Epidermal melanocyte (primary cell): ENCODE data around the gene SEMA3G.

Experiments
- DNase-seq: peaks from one replicate; pipeline ENCODE4 v3.0.0; 2011; ENCODE audit warnings: low spot score; ENCODE audit not compliant: insufficient read length

The SEMA3G gene

DNA sequence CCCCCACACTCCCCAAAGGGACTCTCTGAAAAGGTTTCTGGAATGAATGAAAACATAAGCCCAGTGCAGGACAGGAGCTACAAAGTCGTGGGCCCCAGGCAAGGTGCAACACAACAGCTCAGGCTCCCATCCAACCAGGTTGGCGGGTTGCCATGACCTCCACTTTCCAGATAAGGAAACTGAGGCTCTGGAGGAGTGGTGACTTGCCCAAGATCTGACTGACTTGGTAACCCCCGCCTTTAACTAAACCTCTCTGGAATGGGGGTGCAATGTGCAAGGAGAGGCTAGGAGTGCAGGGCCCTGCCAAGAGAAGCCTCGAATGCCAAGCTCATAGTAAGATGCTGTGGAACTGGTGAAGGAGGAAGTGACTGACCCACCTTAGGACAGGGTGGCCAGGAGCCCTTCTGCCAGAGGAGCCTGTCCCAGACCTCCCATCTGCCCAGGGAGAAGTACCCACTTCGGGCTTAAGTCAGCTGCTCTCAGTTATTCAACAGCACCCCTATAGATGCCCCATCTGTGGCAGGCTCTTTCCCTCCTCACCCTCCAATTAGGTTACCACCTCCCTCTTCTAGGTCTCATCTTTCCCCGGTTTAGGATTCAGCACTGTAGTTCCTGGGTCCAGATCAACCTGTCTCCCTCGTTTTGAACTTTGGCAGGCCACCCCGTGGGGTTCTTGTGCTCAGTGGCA, 9.5 kb upstream of the SEMA3G start:
- no peak for DNase-seq

DNA sequence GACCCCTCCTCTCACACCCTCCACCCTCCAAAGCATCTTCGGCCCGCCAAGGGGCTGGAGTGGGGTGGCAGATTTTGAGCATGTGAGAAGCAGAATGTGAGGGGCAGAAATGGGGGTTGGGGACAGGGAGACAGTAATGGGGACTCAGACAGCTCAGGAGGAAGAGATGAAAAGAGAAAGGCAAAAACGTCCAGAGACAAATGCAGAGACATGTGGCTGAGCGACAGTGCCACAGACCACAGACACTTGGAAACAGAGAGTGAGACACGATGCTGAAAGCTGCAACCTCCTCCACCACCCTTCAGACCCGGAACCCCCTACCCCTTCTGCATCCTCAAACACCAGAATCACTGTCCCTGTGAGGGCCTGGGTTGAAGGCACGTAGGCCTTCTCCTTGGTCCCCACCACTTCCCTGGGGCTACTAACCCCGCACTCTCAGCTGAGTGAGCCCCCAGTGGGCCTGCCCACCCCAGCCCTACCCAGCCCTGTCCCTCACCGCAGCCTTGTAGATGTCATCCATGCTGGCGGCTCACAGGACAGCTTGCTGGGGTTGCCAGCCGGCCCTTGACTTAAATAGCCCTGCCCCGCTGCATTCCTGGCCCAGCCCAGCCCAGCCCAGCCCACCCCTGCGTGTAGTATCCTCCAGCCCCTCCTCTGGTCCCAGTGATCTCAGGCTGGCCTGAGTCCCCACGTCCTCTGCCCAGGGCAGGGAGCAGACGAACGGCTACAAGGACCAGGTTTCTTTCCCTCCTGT, 8.8 kb upstream of the SEMA3G start, which contains the start of gene TNNC1:
Gene TNNC1 (minus strand): TSS at position 546 of the 754 bp plus-strand sequence. CDS start 26 bp downstream, at position 520.
- DNase-seq, result no peak

DNA sequence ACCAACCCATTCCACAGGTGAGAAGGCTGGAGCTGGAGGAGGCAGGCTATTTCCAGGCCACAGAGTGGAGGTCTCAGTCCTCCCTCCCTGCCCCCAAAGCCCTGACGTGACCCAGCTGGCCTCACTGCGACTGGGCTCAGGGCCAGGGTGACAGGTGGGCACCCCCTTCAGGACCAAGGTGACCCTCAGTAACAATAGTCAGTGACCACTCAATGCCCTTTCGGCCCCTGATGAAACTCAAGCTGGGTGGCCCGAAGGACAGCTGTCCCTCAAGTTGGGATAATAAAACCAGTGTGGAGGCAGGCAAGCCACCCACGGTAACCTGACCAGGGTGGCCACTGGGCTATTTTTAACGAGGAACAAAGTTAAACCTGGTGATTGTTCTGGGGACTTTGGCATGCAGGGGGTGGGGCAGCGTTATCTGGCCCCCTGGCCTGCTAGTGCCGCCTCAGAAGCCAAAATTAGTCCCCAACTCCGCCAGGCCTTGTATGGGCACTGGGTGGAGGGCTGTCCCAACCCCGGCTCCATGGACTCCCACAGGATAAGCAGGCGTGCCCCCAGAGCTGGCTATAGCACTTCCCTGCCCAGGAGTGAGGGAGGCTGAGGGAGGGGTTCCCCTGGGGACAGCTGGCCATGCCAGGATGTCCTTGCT, 7.8 kb upstream of the SEMA3G start:
- no peak for DNase-seq

DNA sequence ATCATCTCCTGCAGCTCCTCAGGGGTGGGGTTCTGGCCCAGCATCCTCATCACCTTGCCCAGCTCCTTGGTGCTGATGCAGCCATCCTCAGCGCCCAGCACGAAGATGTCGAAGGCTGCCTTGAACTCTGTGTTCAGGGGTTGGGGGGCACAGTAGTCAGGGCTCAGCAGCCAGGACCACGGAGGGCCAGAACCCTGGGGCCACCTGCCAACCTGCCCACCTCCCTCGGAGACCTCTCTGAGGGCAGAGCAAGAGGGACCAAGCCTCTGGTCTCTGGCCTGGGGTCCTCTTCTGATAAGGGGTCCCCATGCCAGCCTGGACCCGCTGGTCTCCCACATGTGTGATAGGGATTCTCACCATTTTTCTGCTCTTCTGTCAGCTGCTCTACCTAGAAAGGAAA, 7.2 kb upstream of the SEMA3G start:
- DNase-seq, result no peak

DNA sequence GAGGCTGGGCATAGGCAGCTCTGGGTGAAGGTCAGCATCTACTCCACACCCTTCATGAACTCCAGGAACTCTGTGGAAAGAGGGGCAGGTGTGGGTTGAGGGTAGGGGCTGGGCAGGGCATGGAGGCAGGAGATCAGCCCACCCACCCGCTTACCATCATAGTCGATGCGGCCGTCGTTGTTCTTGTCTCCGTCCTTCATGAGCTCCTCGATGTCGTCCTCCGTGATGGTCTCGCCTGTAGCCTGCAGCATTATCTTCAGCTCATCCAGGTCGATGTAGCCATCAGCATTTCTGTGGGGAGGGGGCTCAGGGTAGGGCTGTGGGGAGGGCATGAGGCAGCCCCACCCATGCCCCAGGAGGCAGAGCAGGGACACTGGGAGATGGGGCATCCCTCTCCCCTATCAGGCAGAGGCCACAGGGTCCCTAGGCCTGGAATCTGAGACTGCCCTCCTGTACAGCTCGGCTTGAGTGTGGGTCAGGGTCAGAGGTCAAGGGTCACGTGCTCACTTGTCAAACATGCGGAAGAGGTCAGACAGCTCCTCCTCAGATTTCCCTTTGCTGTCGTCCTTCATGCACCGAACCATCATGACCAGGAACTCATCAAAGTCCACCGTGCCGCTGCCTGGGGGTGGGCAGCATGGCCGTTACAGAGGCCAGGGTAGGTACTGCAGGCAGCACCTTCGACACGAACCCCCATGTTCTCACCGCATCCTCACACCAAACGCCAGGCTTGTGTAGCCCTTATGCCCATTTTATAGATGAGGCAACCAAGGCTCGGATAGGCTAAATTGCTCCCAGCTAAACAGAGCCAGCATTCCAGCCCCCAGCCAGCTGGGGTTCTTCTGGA, 6.6 kb upstream of the SEMA3G start:
- no peak for DNase-seq

DNA sequence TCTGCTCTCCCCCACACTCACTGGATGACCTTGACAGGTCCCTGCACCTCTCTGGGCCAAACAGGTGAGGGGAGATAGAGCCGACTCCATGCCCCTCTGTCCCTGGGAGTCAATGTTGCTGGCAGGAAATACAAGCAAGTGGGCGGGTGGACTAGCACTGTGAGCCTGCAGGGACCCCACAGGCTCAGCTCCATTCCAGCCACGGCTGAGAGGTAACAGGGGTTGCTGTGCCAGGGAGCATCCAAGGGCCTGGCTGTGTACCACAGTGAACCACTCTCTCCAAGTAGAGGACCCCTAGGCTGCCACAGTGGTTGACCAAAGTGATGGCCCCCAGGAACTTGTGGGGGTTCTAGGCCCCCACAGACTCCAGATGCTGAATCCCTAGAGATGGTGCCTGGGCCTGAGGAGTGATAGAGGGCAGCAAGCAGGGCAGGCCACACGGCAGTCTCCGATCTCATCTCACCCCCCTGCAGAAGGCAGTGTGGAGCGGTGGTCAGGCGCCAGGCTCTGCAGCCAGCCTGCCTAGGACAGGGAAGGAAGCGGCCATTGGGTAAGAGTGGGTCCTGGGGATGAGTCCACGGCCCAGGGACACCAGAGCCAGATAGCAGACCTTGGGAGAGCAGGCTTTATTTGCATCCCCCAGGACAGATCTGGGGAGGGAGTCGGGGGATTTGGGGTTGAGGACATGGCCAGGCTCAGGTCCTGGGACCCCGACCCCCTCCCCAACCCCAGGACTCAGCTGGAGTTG, 5.8 kb upstream of the SEMA3G start:
- DNase-seq, result no peak

DNA sequence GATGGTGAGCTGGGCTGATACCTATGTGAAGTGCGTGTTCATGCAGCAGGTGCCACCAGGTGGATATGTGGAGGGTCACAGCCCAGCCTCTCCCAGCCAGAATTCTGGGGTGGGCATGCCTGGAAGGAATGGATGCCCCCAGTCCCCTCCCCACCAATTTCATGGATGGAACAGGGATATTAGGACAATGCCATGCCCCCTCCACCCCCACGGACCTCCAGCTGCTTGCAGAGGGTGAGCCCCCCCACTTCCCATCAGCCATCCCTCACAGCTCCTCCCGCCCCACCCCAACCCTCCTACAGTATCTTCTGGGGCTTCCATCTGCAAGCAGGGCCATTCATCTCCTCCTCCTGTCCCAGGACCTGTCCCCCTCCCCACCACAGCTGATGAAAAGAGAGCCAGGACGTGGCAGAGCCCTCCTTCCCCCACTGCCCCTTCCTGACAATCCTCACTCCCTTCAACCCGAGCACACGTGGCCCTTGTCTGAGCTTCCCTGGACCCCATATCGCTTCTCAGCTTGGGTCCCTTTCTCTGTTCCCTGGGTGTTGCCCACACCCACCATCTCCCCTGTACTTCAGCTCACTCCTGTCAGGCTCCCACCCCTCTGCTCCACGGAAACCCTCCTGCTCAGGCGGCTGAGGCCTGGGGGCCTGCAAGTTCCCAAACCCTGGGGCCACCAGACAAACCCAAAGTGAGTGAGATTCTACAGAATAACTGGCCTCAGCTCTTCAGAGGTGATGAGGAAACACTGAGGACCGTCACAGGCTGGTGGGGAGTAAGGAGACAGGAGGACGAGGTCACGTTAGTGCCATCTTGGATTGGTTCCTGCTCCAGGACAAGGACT, 2.8 kb upstream of the SEMA3G start:
- DNase-seq, result no peak

DNA sequence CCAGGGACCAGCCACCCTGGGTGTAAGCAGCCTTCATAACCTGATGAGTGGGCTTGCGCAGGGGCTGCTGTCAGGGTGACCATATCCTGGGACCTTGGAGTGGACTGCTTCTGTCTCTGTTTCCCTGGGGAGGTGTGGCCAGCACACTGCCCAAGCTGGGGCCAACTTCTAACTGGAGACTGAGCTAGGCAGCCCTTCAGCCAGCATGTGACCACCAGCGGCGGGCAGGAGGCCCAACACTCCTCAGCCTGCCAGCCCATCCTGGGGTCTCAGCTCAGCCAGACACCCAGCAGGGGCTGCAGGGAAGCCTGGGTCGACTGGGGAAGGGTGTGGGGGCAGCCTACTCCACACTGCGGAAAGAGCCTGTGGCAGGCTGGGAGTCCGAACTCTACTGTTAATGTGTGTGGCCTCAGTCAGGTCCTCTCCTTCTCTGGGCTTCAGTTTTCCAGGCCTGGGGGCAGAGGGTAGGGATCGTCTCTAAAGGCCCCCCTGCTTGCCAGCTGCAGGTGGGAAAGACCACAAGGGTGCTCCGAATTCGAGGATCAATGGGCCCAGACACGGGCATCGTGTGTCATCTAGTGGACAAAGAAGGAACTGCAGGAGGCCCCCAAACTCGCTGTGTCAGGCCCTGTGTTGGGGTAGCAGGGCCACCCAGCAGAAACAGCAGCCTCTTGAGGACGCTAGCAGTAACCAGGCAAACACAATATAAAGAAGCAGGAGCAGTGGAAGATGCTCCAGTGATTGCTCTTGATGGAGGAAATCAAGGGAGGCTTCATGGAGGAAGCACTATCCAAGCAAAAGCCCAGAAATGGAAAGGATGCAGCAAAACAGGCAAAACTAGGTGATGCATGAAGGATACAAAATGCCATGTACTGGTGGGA, 2.0 kb upstream of the SEMA3G start:
- DNase-seq, result peak; percentile 45

DNA sequence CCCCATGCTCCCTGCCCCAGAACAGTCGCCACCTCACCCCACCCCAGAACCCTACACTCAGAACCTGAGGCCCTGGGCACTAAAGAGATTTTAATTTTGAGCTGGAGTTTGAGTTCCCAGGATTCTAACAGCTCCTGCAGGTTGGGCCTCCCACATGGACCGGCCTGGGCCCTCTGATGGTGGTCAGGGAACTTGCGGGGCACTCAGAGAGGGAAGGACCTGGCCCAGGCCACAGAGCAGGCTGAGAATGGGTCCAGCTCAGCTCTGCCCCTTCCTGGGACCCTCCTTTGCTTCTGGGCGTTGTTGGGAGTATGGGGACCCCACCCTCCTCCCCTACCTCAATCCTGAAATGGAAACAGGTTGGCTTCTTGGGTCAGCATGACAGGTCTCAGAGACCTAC, 1.1 kb upstream of the SEMA3G start:
- no peak for DNase-seq

DNA sequence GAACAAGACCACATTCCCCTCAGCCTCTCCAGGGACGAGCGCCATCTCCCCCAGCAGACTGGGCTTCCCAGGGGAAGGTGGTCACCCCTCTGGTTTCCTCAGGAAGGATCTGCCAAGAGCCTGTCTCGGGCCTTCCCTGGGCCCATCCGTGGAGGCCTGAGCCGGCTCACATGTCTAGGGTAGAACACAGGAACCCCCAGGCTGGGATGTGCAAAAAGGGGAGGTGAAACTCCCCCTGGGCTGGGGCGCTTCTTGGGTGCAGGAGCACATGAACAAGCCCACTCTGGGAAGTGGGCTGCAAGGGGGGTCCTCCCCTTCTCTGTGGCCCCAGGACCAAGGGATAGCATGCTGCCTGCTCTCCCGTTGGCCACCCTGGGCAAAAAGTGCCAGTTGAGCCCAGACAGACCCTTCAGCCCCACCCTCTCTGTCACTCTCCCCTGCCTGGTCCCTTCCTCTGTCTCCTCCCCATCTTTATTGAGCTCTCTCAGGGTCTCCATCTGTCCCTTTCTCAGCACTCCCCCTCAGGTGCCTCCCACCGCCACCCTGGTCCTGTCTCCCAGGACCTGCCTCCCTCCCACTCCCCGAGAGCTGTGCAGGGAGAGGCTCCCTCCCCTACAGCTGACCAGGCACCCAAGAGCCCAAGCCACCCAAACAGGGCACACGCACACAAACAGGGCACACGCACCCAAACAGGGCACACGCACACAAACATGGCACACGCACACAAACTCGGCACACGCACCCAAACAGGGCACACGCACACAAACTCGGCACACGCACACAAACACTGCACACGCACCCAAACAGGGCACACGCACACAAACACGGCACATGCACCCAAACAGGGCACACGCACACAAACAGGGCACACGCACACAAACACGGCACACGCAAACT, 864 bp downstream of the SEMA3G start:
- no peak for DNase-seq

DNA sequence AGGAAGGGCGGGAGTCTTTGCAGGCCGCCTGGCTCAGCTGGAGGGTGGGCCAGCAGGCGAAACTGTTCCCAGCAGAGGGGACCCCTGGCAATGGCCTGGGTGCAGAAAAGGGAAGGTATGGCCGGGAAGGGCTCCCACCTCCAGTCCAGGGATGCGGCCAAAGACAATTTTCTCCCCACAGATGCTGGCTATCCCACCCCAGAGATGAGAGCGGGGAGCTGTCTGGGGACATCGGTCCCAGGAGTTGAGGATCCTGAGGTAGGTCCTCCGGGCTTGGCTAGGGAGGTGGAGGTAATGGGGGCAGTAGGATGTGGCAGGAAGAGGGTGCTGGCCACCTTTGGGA, 1.7 kb downstream of the SEMA3G start:
- DNase-seq, result no peak

DNA sequence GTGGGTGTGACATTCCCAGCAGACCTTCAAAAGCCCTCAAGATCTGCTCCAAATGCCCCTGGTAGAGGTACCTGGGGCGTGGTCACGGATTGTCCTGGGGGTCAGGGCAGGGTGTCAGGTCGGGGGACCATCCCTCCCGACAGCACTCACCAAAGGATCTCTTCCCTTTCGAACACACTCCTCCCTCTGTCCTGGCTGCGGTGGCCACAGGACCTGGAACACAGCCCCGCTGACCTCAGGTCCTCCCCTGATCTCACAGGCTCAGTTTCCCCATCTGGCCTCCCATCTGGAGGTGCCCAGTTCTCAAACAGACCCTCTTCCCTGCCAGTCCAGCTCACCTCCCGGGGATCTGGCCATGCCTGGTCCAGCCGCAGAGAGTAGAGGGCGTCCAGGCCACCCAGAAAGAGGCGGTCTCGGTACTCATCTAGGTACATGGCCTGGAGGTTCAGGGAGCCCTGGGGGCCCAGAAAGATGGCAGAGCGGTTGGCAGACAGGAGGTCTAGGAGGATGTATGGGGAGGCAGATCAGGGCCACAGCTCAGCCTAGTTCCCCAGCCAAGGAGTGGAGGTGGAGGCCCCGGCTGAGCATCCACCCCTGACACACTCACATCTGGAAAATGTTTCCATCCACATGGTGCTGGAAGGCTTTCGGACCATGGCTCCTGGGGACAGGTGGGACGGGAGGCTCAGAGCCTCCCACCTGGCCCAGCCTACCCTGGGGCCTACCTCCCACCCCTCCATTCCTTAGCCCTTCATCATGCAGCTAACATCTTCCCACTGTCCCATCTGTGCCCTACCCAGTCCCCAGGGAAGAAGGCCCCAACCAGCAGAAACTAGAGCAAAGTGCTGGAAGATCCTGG, 2.3 kb downstream of the SEMA3G start:
- DNase-seq, result no peak

DNA sequence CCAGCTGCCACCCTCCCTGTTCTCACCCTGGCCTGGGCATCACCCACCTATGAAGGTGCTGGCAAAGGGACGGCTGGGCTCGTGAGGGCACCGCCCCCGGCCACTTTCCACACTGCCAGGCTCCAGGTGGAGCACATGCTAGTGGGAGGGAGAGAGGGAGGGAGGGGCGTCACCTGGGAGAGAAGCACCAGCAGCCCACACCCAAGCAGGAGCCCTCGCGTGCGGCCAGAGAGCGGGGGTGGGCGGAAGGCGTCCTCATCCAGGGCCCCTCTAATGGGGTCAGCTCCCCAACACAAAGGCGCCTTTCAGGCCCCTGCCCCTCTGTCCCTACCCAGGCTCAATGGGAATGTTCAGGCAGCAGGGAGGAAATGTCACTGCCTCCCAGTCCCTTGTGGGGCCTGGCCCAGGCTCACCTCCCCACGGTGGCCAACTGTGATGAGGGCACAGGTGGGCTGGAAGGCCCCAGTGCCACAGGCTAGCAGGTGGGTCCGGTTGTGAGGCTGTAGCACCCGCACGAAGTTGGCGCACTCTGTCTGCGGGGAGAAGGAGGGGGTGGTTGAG, 3.1 kb downstream of the SEMA3G start:
- no peak for DNase-seq

DNA sequence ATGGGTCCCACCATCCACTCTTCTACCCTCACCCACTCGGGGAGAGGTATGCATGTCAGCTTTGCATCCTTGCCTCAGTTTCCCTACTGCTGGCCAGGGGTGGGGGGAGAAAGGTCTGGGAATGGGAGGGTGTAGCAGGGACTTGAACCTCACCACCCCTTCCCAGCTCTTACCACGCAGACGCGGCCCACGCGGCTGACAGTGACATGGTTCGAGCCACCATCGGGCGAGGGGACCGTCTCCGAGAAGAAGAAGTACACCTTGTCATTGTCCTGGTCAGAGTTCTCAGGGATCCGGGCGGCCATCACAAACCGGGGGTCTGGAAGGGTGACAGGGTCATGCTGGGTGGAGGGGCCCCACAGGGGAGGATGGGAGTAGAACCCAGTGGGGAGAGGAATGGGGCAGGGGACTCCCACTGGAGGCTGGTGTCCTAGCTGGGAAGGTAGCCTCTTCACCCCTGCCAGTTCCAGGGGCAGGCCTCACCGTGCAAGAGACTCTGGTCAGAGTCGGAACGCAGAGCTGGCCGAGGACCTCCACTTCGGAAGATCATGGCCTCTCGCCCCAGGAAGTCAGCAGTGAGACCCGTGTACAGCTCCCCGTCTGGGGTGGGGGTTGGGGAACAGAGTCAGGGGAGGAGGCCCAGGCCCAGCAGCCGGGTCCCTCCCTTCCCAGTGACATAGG, 3.7 kb downstream of the SEMA3G start:
- DNase-seq, result no peak

DNA sequence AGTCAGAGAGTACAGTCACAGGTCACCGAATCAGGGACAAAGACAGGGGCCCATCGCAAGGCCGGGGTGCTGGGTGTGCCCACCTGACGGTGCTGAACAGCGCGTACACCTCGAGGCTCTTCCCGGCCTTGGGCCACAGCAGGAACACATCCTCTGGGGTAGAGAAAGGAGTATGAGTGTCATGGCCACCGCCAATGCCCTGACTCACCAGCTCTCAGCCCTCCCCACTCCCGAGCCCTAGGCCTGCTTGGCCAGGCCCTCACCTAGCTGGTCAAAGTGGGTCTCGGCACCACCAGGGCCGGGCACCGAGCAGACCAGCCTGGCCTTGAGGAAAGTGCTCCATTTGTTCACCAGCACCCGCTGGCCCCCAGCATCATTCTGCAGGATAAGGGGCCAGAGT, 4.2 kb downstream of the SEMA3G start:
- DNase-seq, result no peak

DNA sequence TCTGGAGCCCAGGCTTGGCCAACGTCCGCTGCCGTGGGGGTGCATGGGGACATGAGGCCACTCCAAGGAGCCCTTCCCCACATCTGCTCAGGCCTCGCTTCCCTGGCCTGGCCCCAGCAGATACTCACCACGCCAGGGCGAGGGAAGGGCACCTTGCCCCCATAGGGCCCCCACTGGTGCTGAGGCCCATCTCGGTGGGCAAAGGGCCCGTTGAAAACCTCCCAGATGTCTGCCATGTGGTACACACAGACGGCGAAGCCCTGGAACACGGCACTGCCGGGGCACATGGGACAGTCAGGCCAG, 4.7 kb downstream of the SEMA3G start:
- no peak for DNase-seq
